Umbilical cord (tissue), 2 donors: ENCODE data around the gene QDPR. TPM values are rescaled to one million over a fixed set of nuclear protein-coding genes. Genes with fewer than 3 reads are reported as not detected.
"Not testable (repeated sequence)": the region's sequence is repeated elsewhere in the genome, so short reads cannot be mapped to it uniquely, and the experiment has no call there.

Experiments used
- DNase-seq: peaks from one replicate; pipeline ENCODE4 v3.0.0-alpha.2; 2015; ENCODE audit warnings: low spot score
- total RNA-seq: library from RNA; depleted of rRNA; stranded (reverse); fragments of >200 nt; gene quantifications from one replicate; pipeline ENCODE4 v1.2.3, GENCODE V29; 2014; ENCODE audit warnings: low replicate concordance; ENCODE audit not compliant: insufficient read depth

Gene QDPR
- total RNA-seq: 9.4 TPM

DNA sequence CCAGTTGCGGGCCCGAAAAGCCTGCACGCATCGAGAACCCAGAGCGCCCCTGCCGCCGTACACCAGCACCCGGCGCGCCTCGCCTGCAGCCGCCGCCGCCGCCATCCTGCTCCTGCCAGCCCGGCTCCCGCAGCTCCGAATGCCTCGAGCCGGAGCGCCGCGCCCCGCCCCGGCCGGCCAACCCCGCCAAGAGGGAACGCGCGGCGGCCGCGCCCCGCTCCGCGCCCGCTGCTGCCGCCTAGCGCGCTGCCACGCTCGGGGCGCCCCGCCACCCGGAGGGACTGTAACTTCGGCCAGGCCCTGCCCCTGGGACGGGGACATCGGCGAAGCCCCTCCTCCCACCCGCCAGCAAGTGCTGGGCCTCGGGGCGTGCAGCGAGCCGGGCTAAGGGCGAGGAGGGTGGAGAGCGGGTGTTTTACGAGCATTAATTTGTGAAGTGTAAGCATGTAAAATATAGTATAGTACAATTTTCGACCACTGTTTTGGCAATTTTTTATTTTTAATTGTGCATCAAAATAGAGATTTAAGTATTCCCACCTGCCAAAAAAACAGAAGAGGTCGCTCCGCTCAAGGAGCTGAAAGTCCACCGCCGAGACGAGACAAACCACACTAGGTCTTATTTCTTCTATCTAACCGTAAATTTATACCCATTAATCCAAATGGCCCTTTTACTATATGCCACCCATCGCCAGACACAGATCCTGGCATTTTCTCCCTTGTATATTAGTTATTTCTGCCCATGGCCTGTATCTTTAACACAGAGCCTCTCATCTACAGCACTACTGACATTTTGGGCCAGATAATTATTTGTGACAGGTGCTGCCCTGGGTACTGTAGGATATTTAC lies at the start of gene QDPR:
TSS of gene QDPR (minus strand) at position 141 of the 846 bp plus-strand sequence. CDS start at position 105, 36 bp downstream.
- DNase-seq: peak; percentile 80

GRCh38 chr4:17561195-17561909 lies 49.5 kb upstream of the QDPR start:
- no peak for DNase-seq

- DNase-seq: no peak
These were observed 48.3 kb upstream of the QDPR start for GRCh38 chr4:17560065-17560673.

GRCh38 chr4:17559709-17560048 lies 47.8 kb upstream of the QDPR start:
- DNase-seq: no peak

DNA sequence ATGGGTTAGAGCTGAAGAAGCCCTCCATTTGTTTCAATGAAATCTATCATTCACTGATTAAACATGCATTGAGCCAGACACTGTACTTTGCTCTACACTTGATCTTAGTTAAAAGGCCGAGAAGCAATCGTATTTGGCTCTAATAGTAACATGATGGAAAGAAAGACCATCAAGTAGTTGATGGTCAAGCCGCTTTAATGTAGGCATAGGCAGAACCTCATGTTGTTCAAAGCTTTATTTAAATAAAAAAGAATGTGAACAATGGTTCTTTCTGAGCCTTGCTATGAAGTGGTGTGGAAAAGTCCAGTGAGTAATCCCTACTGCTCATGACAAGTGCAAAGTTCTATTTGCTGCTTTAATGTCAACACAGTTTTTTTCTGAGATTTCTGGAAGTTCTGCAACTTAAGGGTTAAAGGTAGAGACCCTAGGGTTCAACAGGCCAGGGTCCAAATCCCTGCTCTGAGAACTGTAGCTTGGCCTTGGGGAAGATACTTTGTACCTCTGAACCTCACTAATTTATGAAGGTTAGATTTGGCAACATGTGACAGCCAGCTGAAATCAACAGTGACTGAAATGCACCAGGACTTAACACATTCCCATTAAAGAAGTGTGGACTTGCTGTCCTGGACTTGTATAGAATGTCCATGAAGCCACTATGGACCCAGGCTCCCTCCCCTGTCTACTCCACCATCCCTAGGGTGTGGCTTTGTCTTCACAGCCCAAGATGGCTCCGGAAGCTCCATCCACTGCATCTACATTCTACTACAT lies 47.2 kb upstream of the QDPR start:
- no peak for DNase-seq

DNA sequence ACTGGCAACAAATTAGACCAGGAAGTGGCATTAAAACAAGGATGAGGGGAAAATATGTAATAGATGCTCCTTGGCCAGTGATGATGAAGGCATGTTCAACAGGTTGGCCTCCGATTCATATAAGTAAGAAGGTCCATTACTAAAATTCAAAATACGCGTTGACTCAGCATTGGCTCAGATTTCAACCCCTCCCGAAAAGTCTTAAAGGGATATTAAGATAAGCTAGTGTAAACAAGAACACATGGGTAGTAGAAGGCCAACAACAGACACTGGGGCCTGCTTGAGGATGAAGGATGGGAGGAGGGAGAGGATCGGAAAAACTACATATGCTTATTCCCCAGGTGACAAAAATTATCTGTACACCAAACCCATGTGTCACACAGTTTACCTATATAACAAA lies 46.0 kb upstream of the QDPR start:
- DNase-seq: no peak

DNA sequence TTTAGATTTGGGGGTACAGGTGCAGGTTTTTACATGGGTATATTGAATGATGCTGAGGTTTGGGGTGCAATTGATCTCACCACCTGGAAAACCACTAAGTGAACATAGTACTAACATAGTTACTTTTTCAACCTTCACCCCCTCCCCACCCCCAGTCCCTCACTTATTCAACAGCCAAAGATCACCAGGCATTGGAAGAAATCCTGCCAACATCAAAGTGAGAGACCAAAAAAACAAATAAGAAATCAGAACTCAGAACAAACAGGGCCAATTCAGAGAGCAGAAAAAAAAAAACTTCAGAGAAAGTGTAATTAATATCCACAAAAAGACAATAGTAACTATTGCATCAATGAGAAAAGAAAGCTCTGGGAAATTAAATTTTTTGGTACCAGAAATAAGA lies 44.6 kb upstream of the QDPR start:
- DNase-seq: no peak

DNA sequence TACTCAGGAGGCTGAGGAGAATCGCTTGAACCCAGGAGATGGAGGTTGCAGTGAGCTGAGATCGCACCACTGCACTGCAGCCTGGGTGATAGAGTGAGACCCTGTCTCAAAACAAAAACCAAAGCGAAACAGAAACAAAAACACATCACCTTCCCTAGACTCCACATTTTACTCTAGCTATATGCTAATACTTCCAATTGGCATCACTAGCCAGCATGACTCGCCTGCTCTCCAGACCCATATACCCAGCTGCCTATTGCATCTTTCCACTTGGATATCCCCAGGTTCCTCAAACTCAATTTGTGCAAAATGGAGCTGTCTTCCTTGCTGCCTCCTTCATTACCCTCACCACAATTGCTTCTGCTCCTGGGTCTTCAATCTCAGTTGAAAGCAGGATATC lies 42.7 kb upstream of the QDPR start:
- DNase-seq: no peak

DNA sequence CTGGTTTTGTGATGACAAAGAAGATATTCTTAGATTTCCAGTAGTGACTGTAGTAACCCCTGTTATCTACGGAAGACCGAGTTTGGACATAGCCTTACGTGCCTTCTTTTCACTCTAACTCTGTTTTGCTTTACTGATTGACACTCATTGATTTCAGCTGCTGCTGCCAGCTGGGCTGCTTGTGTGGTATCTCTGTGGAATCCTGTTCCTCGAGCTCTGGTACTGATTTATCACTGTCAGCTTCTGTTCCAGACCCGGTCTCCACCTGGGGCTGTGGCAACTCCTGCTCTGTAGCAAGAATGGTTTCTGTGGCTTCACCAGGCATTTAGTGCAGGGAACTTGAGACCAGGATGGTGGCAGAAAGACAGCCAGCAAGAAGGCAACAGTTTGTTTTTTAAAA lies 40.5 kb upstream of the QDPR start:
- no peak for DNase-seq

GRCh38 chr4:17550549-17550948 lies 38.7 kb upstream of the QDPR start:
- no peak for DNase-seq

DNA sequence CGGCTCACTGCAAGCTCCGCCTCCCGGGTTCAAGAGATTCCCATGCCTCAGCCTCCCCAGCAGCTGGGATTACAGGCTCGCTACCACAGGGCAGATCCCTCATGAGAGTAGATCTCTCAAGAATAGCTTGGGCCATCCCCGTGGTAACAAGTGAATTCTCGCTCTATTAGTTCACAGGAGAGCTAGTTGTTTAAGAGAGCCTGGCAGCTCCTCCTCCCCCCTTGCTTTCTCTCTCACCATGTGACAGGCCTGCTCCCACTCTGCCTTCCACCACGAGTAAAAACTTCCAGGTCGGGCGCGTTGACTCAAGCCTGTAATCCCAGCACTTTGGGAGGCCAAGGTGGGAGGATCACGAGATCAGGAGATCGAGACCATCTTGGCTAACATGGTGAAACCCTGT lies 34.8 kb upstream of the QDPR start:
- DNase-seq: no peak

DNA sequence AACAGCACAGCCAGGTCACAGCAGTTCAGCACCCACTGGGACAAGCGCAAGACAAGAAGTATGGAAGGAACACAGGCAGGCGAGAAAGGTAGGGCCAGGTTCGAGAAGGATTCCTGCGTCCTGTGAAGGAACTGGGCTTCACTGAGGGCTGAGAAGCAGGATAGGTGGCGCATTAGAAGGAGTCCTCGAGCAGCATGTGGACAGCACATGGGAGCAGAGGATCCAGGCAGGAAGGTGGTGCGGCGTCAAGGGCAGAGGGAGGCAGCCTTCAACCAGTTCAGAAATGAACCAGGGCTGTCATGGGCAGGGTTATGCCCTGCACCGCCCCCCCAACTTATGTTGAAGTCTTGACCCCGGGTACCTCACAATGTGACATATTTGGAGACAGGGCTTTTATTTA lies 34.3 kb upstream of the QDPR start:
- DNase-seq: no peak

DNA sequence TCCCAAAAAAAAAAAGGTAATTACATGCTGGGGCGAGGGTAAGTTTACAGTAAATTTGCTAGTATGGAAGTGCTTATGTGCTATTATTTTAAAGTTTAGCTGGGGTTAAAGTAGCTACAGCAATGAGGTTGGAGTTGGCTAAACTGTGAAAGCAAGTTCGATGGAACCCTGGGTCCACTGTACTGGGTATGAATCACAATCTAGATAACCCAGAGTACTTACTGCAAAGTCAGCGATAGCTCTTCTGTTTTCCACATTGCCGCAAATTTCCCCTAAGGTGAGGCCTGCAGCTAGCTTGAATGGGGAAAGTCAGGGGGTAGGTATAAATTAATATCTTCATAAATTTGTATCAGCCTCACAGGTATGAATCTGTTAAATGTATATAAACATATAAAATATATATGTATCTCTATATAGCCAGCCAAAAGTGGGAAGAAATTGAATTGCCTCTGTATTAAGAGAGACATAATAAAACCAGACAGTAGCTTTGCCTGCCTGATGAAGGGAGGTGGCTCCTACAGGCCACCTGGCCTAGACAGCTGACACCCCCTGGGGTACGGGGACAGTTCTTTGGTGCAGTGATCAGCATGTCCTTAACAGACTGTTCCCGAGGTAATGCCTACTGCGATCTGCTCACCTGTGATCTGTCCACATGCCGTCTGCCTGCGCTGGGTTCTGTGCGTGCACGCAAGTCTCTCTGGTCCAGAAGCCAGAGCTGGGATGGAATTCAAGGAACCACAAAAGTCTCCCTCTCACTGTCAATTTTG lies 33.7 kb upstream of the QDPR start:
- DNase-seq: no peak

- DNase-seq: no peak
These were observed 32.9 kb upstream of the QDPR start for GRCh38 chr4:17544831-17545234.

DNA sequence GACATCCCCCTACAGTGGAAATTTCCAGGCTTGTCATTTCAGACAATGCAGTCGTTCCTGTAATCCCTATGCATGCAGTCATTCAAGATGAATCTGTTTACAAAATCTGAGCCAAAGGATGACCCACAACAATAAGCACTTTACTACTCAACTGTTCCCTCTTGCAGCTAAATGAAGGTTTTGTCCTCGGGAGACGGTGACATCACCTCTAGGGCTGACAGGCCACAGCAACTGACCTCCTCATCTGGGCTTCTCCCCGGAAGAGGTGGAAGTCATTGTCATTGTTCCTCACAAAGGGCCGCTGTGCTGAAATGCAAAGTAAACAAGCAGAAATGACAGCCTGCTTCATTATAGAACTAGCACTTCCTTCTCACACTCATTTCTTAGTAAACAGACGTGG lies 32.3 kb upstream of the QDPR start:
- no peak for DNase-seq

GRCh38 chr4:17537060-17537459 lies 25.2 kb upstream of the QDPR start:
- not testable (repeated sequence) for DNase-seq

GRCh38 chr4:17535906-17536305 lies 24.0 kb upstream of the QDPR start:
- DNase-seq: no peak

DNA sequence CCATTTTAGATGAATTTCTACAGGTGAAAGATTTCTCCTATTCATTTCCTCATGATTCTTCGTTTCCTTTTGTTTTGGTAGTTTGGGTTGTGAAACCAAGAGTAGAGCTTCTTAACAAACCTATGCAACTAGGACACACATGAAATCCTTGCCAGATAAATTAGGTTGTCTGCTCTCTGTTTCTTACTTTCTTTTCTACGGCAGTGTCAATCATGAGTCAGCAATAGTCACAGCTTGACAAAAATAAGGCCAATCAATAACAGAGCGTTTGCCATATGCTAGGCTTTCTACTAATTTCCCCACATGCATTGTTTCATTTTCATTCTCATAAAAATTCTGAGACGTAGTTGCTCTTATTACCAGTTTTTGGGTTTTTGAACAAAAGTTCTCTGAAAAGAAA lies 23.4 kb upstream of the QDPR start:
- no peak for DNase-seq

DNA sequence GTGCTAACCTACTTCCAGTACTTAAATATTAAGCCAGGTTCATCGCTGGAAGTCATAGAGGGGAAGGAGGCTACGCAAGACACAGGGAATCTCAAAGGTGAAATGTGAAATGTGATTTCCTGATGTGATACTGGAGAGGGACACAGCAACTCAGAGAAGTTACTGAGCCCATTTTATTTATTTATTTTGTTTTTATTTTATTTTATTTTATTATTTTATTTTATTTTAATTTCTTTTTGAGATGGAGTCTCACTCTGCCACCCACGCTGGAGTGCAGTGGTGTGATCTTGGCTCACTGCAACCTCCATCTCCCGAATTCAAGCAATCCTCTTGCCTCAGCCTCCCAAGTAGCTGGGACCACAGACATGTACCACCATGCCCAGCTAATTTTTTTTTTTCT lies 22.8 kb upstream of the QDPR start:
- no peak for DNase-seq

- no peak for DNase-seq
These were observed 19.8 kb upstream of the QDPR start for GRCh38 chr4:17531538-17532285.
